Bronchial epithelial cell (primary cell): ENCODE data around the gene SEMA7A. TPM values are rescaled to one million over a fixed set of nuclear protein-coding genes. Genes with fewer than 3 reads are reported as not detected.
A peak's percentile ranks its signal among the peaks of the same experiment; 100 is the strongest.

ENCODE experiments used
- DNase-seq: peaks from one replicate; pipeline ENCODE4 v3.0.0-alpha.2; 2010; ENCODE audit warnings: low read depth
- FAIRE-seq: peaks from 2 replicates; lab custom pipeline; 2011; peaks lifted over from hg19 to GRCh38; lab: Jason Lieb, UNC
- H3K27me3 ChIP-seq: 2 replicates; pipeline ENCODE4 v1.5.1; 2011; ENCODE audit warnings: low read length; ENCODE audit not compliant: control insufficient read depth, insufficient read depth
- H3K36me3 ChIP-seq: 2 replicates; pipeline ENCODE4 v1.5.1; 2011; ENCODE audit warnings: low read length; ENCODE audit not compliant: control insufficient read depth, insufficient read depth
- H3K4me3 ChIP-seq: 2 replicates; pipeline ENCODE4 v1.5.1; 2011; ENCODE audit warnings: mild to moderate bottlenecking, low read depth, low read length, control low read depth
- CTCF ChIP-seq: IDR thresholded peaks from 2 replicates; pipeline ENCODE4 v1.5.1; 2011; ENCODE audit warnings: mild to moderate bottlenecking, moderate library complexity, low read length, control low read depth, inconsistent platforms; ENCODE audit not compliant: insufficient read depth, severe bottlenecking
- total RNA-seq: library from RNA; depleted of rRNA; stranded (reverse); fragments of >200 nt; gene quantifications from 2 replicates; pipeline ENCODE4 v1.2.1, GENCODE V29; 2014

Gene SEMA7A
- total RNA-seq, 1 donor from 2014 or later: 5.3 TPM

GRCh38 chr15:74417225-74417624 lies 16.5 kb downstream of the SEMA7A start:
- DNase-seq: no peak
- no peak for FAIRE-seq
- no peaks in the 10 kb centered on the region for H3K27me3 ChIP-seq
- H3K4me3 ChIP-seq: no peak overlapping the region
- no peak for TF ChIP-seq CTCF
- H3K36me3 ChIP-seq: peaks cover 20% of the 10 kb centered on the region

GRCh38 chr15:74415966-74416916 lies 17.5 kb downstream of the SEMA7A start:
- H3K4me3 ChIP-seq: no peak overlapping the region
- H3K36me3 ChIP-seq: peaks cover 20% of the 10 kb centered on the region
- TF ChIP-seq CTCF: no peak
- H3K27me3 ChIP-seq: no peaks in the 10 kb centered on the region
- FAIRE-seq (peak; percentile 85), DNase-seq (no peak)

GRCh38 chr15:74414603-74415338 lies 19.0 kb downstream of the SEMA7A start:
- Histone ChIP-seq H3K27me3 (no peaks in the 10 kb centered on the region), H3K4me3 (no peak overlapping the region), H3K36me3 (peaks cover 20% of the 10 kb centered on the region)
- FAIRE-seq: no peak
- no peak for DNase-seq
- TF ChIP-seq CTCF: no peak

GRCh38 chr15:74414081-74414580 lies 19.6 kb downstream of the SEMA7A start:
- FAIRE-seq (no peak), DNase-seq (no peak)
- H3K36me3 ChIP-seq: peaks cover 20% of the 10 kb centered on the region
- H3K27me3 ChIP-seq: no peaks in the 10 kb centered on the region
- no peak for TF ChIP-seq CTCF
- H3K4me3 ChIP-seq: no peak overlapping the region

- TF ChIP-seq CTCF: no peak
- FAIRE-seq (peak; percentile 13), DNase-seq (no peak)
- no peak overlapping the region for H3K4me3 ChIP-seq
- peaks cover 20% of the 10 kb centered on the region for H3K36me3 ChIP-seq
- H3K27me3 ChIP-seq: no peaks in the 10 kb centered on the region
Measured at GRCh38 chr15:74413350-74414080, 20.2 kb downstream of the SEMA7A start.
